GM12874 (cell line): ENCODE data around the gene S100A6.

ENCODE experiments used
- TF ChIP-seq, protein P1 (sequence below): IDR thresholded peaks from 2 replicates; pipeline ENCODE4 v1.5.1; 2011; ENCODE audit warnings: low read depth, mild to moderate bottlenecking, control low read depth, low read length, moderate library complexity; ENCODE audit not compliant: insufficient read depth

Gene S100A6

DNA sequence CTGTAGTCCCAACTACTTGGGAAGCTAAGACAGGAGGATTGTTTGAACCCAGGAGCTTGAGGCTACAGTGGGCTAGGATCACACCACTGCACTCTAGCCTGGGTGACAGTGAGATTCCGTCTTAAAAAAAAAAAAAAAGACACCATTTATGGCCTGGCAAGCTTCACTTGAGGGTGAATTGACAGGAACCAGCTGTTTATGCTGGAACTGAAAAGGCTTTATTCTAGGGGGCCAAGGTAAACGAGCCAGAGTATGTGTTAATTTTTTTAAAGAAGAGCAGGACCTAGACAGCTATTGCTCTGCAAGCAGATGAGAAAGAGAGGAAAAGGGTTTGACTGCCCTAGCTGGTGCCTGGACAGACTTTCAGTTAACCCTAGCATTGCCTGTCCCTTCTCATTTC is 37.0 kb downstream of the S100A6 start:
- TF ChIP-seq, protein P1, sequence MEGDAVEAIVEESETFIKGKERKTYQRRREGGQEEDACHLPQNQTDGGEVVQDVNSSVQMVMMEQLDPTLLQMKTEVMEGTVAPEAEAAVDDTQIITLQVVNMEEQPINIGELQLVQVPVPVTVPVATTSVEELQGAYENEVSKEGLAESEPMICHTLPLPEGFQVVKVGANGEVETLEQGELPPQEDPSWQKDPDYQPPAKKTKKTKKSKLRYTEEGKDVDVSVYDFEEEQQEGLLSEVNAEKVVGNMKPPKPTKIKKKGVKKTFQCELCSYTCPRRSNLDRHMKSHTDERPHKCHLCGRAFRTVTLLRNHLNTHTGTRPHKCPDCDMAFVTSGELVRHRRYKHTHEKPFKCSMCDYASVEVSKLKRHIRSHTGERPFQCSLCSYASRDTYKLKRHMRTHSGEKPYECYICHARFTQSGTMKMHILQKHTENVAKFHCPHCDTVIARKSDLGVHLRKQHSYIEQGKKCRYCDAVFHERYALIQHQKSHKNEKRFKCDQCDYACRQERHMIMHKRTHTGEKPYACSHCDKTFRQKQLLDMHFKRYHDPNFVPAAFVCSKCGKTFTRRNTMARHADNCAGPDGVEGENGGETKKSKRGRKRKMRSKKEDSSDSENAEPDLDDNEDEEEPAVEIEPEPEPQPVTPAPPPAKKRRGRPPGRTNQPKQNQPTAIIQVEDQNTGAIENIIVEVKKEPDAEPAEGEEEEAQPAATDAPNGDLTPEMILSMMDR = no peak

DNA sequence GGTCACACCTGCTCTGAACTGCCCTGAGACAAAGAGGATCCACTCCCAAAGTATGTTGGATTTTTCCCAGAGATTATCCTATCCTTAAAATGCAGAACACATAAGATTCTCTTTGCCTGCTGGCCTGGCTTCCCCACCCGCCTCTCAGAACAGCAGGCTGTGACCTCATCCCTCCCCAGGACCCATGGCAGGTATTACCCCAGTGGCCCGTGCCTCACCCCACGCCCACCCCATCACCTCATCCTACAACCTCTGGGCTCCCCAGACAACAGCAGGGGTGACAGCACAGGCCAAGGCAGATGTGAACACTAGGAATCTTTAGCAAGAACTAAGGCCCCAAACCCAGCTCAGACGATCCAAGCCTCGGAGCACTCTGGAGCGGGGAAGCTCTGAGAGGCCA is 40.3 kb downstream of the S100A6 start:
- TF ChIP-seq, protein P1 = no peak

DNA sequence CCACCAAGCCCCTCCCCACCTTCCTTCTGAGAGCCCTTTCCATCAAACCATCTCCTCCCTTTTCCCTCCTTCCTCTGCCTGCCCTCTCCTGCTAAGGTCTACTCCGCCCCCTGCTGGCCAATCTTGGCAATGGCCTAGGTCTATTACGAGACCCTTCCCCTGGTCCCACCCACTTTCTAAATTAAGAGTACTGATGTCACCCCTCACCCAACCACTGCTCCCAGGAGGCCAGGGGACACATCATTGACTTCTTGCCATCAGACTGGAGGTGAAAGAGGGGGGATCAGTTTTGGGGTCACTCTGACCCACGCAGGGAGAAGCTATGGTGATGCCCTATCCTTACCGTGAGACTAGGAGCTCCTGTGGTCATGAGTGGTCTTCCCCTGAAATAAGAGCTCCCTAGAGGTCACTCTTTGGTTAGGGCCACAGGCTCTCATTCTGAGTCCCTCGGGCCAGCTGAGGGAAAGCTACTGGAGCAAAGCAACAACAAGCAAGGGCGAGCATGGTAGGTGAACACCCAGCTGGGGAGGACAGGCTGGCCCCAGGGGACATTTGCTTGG is 40.7 kb downstream of the S100A6 start:
- TF ChIP-seq, protein P1 = peak; percentile 86

DNA sequence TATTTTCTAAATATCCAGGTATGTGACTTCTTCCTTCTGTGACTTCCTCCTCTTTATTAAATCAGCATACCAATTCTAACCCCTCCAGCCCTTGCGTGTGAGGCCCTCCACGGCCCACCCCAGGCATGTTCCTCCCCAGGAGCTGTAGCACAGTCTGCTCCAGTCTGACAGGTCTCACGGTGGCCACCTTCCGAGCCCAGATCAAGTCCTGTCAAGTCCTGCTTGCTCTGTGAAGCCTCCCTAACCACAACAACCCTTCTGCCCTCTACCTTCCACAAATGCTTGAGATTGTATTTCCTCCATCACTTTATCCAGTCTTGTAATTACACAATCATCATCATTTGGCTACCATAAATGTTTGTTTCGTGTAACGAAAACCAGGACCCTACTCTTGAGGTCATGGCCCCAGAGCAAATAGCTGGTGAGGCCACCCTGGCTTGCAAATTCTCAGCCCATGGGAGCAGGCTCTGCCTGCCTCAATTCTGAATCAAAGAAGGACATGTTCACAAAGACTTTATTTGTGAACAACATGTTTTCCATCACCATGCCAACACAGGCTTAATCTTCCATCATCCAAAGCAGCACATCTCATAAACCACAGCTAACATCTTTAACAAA is 42.3 kb downstream of the S100A6 start:
- TF ChIP-seq, protein P1 = no peak

DNA sequence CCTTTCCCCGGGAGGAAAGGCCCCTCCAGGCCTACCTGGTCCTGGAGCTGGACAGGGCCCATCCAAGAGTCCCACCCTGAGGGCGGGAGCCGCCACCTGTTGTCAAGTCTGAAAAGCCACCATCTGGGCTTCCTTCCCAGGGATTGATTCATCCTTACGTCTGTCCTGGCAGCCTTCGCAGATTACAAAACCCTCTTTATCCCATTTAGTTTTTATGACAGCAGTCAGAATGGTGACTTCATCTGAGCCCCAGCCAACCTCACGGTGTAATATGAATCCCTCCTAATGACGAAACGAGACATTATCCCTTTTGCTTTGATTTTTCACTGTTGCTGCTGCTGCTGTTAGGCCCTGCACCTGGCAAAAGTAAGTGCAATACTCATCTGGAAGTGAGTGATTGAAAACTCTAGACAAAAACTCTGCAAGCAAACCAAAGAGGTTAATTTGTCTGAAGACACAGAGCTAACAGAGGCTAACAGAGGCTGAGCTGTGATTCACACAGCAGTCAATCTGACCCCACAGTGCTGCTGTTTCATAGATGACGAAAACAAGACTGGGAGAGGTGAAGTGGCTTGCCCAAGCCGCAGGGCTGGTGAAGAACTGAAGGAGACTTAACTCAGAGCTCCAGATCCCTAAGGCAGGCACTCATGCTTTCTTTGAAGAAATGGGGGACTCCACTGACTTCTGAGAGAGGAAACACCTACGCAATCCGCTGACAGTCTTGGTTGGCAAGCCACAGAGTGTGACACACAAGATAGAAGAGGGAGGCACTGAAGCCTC is 45.3 kb downstream of the S100A6 start:
- TF ChIP-seq, protein P1 = no peak

DNA sequence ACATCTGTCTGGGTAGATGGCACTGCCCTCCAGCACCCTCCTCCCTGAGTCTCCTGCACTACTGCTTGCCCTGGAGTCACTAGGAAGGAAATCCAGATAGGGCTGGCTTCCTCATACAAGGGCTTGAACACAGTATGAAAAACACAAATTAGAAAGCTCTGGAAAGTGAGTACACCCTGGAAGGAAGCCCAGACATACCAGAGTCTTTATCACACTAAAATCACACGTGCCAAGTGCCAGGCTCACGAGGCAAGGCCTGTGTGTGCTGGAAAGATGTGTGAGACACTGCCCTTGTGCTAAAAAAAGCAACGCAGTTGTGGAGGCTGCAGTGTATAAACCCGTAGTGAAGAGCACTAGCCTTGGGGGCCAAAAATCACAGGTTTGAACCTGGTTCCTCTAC is 47.1 kb downstream of the S100A6 start:
- TF ChIP-seq, protein P1 = no peak

DNA sequence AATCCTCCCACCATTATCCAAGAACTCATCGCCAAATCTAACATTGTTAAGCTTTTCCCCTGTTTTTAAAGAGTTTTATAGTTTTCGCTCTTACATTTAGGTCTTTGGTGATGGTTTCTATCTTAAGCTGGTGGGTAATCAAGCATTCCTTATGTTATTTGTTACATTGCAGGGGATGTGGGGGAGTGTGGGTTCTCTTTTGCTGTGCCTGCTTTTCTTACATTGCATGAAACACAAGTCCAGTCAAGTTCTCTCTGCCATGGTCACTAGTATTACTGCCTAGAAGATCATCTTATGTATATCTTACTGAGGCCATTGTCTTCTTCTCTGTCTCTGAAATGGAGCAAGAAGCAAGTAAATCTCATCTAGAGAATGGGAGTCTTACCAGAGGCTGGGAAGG is 48.1 kb downstream of the S100A6 start:
- TF ChIP-seq, protein P1 = no peak
